Gastroesophageal sphincter (tissue), 4 donors: ENCODE measurements around the gene TNNC2. TPM values are rescaled to one million over a fixed set of nuclear protein-coding genes. Genes with fewer than 3 reads are reported as not detected.
A peak's percentile ranks its signal among the peaks of the same experiment; 100 is the strongest.

Experiments
- ATAC-seq: fragments of 150-250 bp; one replicate; pipeline ENCODE4 v1.9.1; 2016; ENCODE audit warnings: mild to moderate bottlenecking, moderate library complexity
- H3K27ac ChIP-seq, 4 donors: fragments of 200-600 bp; sonication (generic) in 3 of 4; 1 replicate in 3 of 4; 2 replicates in 1 of 4; pipeline ENCODE4 v1.5.1; 2016 to 2019
- H3K27me3 ChIP-seq: fragments of 200-600 bp; sonication (generic); one replicate; pipeline ENCODE4 v1.5.1; 2019
- H3K36me3 ChIP-seq, 2 donors: fragments of 200-600 bp; sonication (generic); one replicate each; pipeline ENCODE4 v1.5.1; 2019; ENCODE audit warnings: control low read depth in 1 of 2
- H3K4me1 ChIP-seq, 3 donors: fragments of 200-600 bp; sonication (generic); 1 replicate in 2 of 3; 2 replicates in 1 of 3; pipeline ENCODE4 v1.5.1; 2016 to 2019; ENCODE audit warnings: control low read depth in 2 of 3
- H3K4me3 ChIP-seq, 2 donors: fragments of 200-600 bp; sonication (generic); one replicate each; pipeline ENCODE4 v1.5.1; 2019; ENCODE audit warnings: mild to moderate bottlenecking in 1 of 2, moderate library complexity in 1 of 2
- H3K9me3 ChIP-seq, 3 donors: fragments of 200-600 bp; sonication (generic); one replicate each; pipeline ENCODE4 v1.5.1; 2017 to 2019; ENCODE audit warnings: control low read depth in 2 of 3
- CTCF ChIP-seq, 4 experiments: fragments of 200-600 bp in 2 of 4; fragments of 450-650 bp in 2 of 4; sonication (generic) in 1 of 4; IDR thresholded peaks; one replicate each; pipeline ENCODE4 v1.5.1; 2017 to 2019; ENCODE audit warnings: antibody characterized with exemption in 4 of 4, mild to moderate bottlenecking in 2 of 4, moderate library complexity in 2 of 4
- EP300 ChIP-seq: sonication (generic); formaldehyde crosslinking; IDR thresholded peaks from one replicate; pipeline ENCODE4 v1.6.1; 2017; ENCODE audit warnings: antibody characterized with exemption, mild to moderate bottlenecking
- POLR2A ChIP-seq, 2 donors: fragments of 450-650 bp; IDR thresholded peaks; one replicate each; pipeline ENCODE4 v1.6.1; 2017; ENCODE audit warnings: antibody characterized with exemption in 2 of 2, mild to moderate bottlenecking in 2 of 2, moderate library complexity in 1 of 2
- POLR2AphosphoS5 ChIP-seq: sonication (generic); formaldehyde crosslinking; IDR thresholded peaks from one replicate; pipeline ENCODE4 v1.6.1; 2017; ENCODE audit warnings: antibody characterized with exemption
- WGBS, 2 donors: methylation state at CpG; one replicate each; pipeline ENCODE4 v1.1.5; 2018; ENCODE audit warnings: low coverage in 1 of 2; 5-methylcytosine and 5-hydroxymethylcytosine counted together
- total RNA-seq, 4 donors: library from RNA; depleted of rRNA; stranded (reverse); fragments of >200 nt; gene quantifications; one replicate each; pipeline ENCODE4 v1.1.0, GENCODE V29; 2016

TNNC2 gene
- total RNA-seq, 4 donors from 2014 or later = 1.0 to 6.3 (median 1.3) TPM; not detected in 1

- peaks cover 3 to 53% (median 21%) of the 10 kb centered on the region in 3 donors for H3K4me1 ChIP-seq
- peak; percentile 99 for ATAC-seq
- TF ChIP-seq POLR2A (IDR thresholded peaks at IDR 0.05) (peak; percentile 34 to 59), POLR2AphosphoS5 (peak; percentile 77), EP300 (no peak), CTCF (IDR thresholded peaks at IDR 0.05) (no peak)
- peak within 1 kb of the TSS; percentile 37 to 92 (median 83) for H3K27ac ChIP-seq
- H3K4me3 ChIP-seq = peak within 1 kb of the TSS; percentile 75 to 92
- 0 to 2% methylated on average over 3 to 7 of the region's 36 CpGs for WGBS, 2 donors
- no peaks in the 10 kb centered on the region for H3K9me3 ChIP-seq
- H3K27me3 ChIP-seq = no peaks in the 10 kb centered on the region
- peaks cover 0 to 26% of the 10 kb centered on the region in 2 donors for H3K36me3 ChIP-seq
Observed at GRCh38 chr20:45857114-45857881, 30.2 kb upstream of the TNNC2 start, which contains the start of the genes ACOT8 and ZSWIM3. TSS of gene ACOT8 (minus strand) at chr20:45857392. CDS start at chr20:45857315, 77 bp downstream. TSS of gene ZSWIM3 (plus strand) at chr20:45857614. CDS start at chr20:45857826, 212 bp downstream.

- no peak overlapping the region for H3K27ac ChIP-seq
- no peaks in the 10 kb centered on the region for H3K9me3 ChIP-seq
- TF ChIP-seq CTCF (IDR thresholded peaks at IDR 0.05) (no peak), POLR2A (IDR thresholded peaks at IDR 0.05) (no peak), POLR2AphosphoS5 (no peak), EP300 (no peak)
- no peak for ATAC-seq
- no peak overlapping the region for H3K4me3 ChIP-seq
- peaks cover 3 to 49% (median 21%) of the 10 kb centered on the region in 3 donors for H3K4me1 ChIP-seq
- no peaks in the 10 kb centered on the region for H3K27me3 ChIP-seq
- 48 to 76% methylated on average over 2 of the region's 2 CpGs for WGBS, 2 donors
- H3K36me3 ChIP-seq = peaks cover 0 to 55% of the 10 kb centered on the region in 2 donors
Observed at GRCh38 chr20:45853484-45853883, 26.4 kb upstream of the TNNC2 start.

- Histone ChIP-seq H3K9me3 (no peaks in the 10 kb centered on the region), H3K4me1 (peaks cover 3 to 40% (median 17%) of the 10 kb centered on the region in 3 donors), H3K27me3 (no peaks in the 10 kb centered on the region), H3K36me3 (peaks cover 0 to 66% of the 10 kb centered on the region in 2 donors), H3K27ac (no peak overlapping the region), H3K4me3 (no peak overlapping the region)
- 97 to 100% methylated on average over 2 to 6 of the region's 6 CpGs for WGBS, 2 donors
- ATAC-seq = no peak
- no peak for TF ChIP-seq CTCF (IDR thresholded peaks at IDR 0.05)
- TF ChIP-seq POLR2A (IDR thresholded peaks at IDR 0.05) = no peak
- TF ChIP-seq EP300 = no peak
- no peak for TF ChIP-seq POLR2AphosphoS5
Observed at GRCh38 chr20:45852326-45852725, 25.2 kb upstream of the TNNC2 start.

- no peak for TF ChIP-seq POLR2AphosphoS5
- no peak for TF ChIP-seq POLR2A (IDR thresholded peaks at IDR 0.05)
- TF ChIP-seq CTCF (IDR thresholded peaks at IDR 0.05) = no peak
- no peak for TF ChIP-seq EP300
- peaks cover 0 to 74% of the 10 kb centered on the region in 2 donors for H3K36me3 ChIP-seq
- no peak overlapping the region for H3K27ac ChIP-seq
Observed at GRCh38 chr20:45851501-45851900, 24.4 kb upstream of the TNNC2 start.

More at GRCh38 chr20:45851501-45851900, 24.4 kb upstream of the TNNC2 start:
- Histone ChIP-seq H3K9me3 (no peaks in the 10 kb centered on the region), H3K27me3 (no peaks in the 10 kb centered on the region), H3K4me3 (no peak overlapping the region), H3K4me1 (peaks cover 3 to 37% (median 17%) of the 10 kb centered on the region in 3 donors)
- no peak for ATAC-seq
